OCI-LY7 (cell line): ENCODE results near the gene JMJD4. TPM values are rescaled to one million over a fixed set of nuclear protein-coding genes. Genes with fewer than 3 reads are reported as not detected.

ENCODE experiments used
- BruUV-seq: library from RNA; stranded (reverse); fragments of 400-500 nt; replicated peaks from 2 replicates; lab custom pipeline; 2021; lab: Mats Ljungman, UMichigan
- CTCF ChIA-PET: fragments of 300-600 bp; sonication (Branson Sonifier 250); formaldehyde crosslinking; loops from one replicate; lab custom pipeline; 2022; ENCODE audit warnings: antibody characterized with exemption; ENCODE audit not compliant: unreplicated experiment; lab: Charles Lee
- POLR2A ChIA-PET: fragments of 300-600 bp; sonication (Branson Sonifier 250); formaldehyde crosslinking; loops from one replicate; lab custom pipeline; 2022; ENCODE audit warnings: antibody characterized with exemption; lab: Charles Lee
- DNase-seq: peaks from one replicate; pipeline ENCODE4 v3.0.0-alpha.2; 2015; ENCODE audit warnings: low spot score
- H2AFZ ChIP-seq: fragments of 200-600 bp; sonication (generic), shearing (Covaris generic); 2 replicates; pipeline ENCODE4 v1.6.1; 2014; ENCODE audit warnings: mild to moderate bottlenecking, antibody characterized with exemption, low read length, moderate library complexity
- H3K27ac ChIP-seq: fragments of 200-600 bp; sonication (generic); 2 replicates; pipeline ENCODE4 v1.5.1; 2014; ENCODE audit warnings: mixed run types, low read depth, mild to moderate bottlenecking, moderate library complexity, low read length, inconsistent platforms; ENCODE audit not compliant: poor library complexity, severe bottlenecking
- H3K36me3 ChIP-seq: fragments of 200-600 bp; sonication (generic); 2 replicates; pipeline ENCODE4 v1.6.1; 2014; ENCODE audit warnings: mild to moderate bottlenecking, antibody characterized with exemption, low read length, moderate library complexity, mixed read lengths; ENCODE audit not compliant: insufficient read depth
- H3K4me1 ChIP-seq: fragments of 200-600 bp; sonication (generic); 2 replicates; pipeline ENCODE4 v1.5.1; 2014; ENCODE audit warnings: mild to moderate bottlenecking, low read length; ENCODE audit not compliant: insufficient read depth, poor library complexity, severe bottlenecking
- H3K4me2 ChIP-seq: fragments of 200-600 bp; sonication (generic); 2 replicates; pipeline ENCODE4 v1.6.1; 2014; ENCODE audit warnings: mild to moderate bottlenecking, low read length
- H3K4me3 ChIP-seq: fragments of 200-600 bp; sonication (generic); 2 replicates; pipeline ENCODE4 v1.5.1; 2014; ENCODE audit warnings: mild to moderate bottlenecking, low read depth, low read length; ENCODE audit not compliant: poor library complexity, severe bottlenecking
- H3K79me2 ChIP-seq: fragments of 200-600 bp; sonication (generic); 2 replicates; pipeline ENCODE4 v1.6.1; 2016; ENCODE audit warnings: low read depth, mild to moderate bottlenecking, low read length, moderate library complexity, mixed read lengths; ENCODE audit not compliant: insufficient read depth
- H3K9me2 ChIP-seq: fragments of 200-600 bp; sonication (generic); 2 replicates; pipeline ENCODE4 v1.6.1; 2016; ENCODE audit warnings: mild to moderate bottlenecking, low read length, mixed read lengths; ENCODE audit not compliant: insufficient read depth
- H3K9me3 ChIP-seq: fragments of 200-600 bp; sonication (generic); 2 replicates; pipeline ENCODE4 v1.6.1; 2014; ENCODE audit warnings: mild to moderate bottlenecking, mixed run types, low read length, mixed read lengths
- H4K20me1 ChIP-seq: fragments of 200-600 bp; sonication (generic); 2 replicates; pipeline ENCODE4 v1.6.1; 2014; ENCODE audit warnings: mild to moderate bottlenecking, antibody characterized with exemption, low read length, moderate library complexity, mixed read lengths; ENCODE audit not compliant: insufficient read depth
- EZH2phosphoT487 ChIP-seq: fragments of 200-600 bp; sonication (generic); IDR thresholded peaks from 2 replicates; pipeline ENCODE4 v1.6.1; 2018; ENCODE audit warnings: low read depth, borderline replicate concordance, mild to moderate bottlenecking, mixed run types, antibody characterized with exemption, low read length, moderate library complexity, mixed read lengths
- intact Hi-C: fragments of 100-400 bp; cut with micrococcal nuclease; formaldehyde crosslinking; loops from one replicate; pipeline ENCODE4 v1.10.0; 2022; ENCODE audit not compliant: unreplicated experiment
- total RNA-seq, 2 experiments: library from RNA; depleted of rRNA in 1 of 2; stranded (reverse); fragments of >200 nt in 1 of 2; shearing (Covaris generic) in 1 of 2; gene quantifications; 2 replicates each; pipeline ENCODE4 v1.2.3, GENCODE V29; 2014 to 2022
- TF ChIP-seq, protein P1 (sequence below): fragments of 200-600 bp; sonication (generic); conservative IDR thresholded peaks from 2 replicates; pipeline ENCODE4 v1.5.1; 2014; ENCODE audit warnings: mild to moderate bottlenecking, antibody characterized with exemption, low read length, moderate library complexity, mixed read lengths

The JMJD4 gene
- total RNA-seq, 2 experiments from 2014 or later: 27.8 to 41.8 TPM

DNA sequence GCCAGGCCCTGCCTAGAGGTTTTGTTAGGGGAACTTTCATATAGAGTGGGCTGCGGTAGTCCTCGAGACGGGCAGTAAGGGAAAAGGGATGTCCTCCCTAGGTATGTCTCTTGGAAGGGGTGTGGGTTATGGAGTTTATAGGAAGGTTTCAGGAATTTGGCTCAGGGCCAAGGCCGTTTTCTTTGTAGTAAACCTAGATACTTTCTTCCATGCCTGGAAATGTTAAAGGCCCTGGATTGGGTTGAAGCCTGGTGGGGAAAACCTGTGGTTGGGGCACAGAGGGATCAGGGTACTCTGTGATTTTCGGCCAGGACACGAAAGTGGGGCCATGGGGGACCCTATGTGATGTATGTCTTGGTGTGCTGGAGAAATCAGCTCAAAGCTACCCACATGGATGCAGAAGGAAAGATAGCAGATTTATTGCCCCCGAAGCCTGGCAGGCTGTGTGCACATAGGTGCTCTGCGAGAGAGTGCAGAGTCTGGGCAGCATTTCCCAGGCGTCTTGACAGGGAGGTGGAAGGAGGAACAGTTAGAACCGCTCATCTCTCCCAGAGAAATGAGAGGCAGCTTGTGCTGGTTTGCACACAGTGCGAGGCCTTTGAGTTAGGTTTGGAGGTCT lies 1.8 kb upstream of the JMJD4 start:
- ChIA-PET POLR2A (no interaction called here), CTCF (no interaction called here)
- Histone ChIP-seq H3K4me1 (peaks cover 15% of the 10 kb centered on the region), H3K27ac (no peak overlapping the region), H3K36me3 (peaks cover 15% of the 10 kb centered on the region), H2AFZ (no peak overlapping the region), H3K4me2 (peak overlapping the region; percentile 83), H3K79me2 (peaks cover 32% of the 10 kb centered on the region), H3K4me3 (no peak overlapping the region), H4K20me1 (peaks cover 5% of the 10 kb centered on the region; the same call in 1 of the 2 replicates), H3K9me2 (no peaks in the 10 kb centered on the region), H3K9me3 (no peaks in the 10 kb centered on the region)
- DNase-seq: no peak
- no TSS peak for BruUV-seq
- intact Hi-C loops: no loop called here
- no peak for TF ChIP-seq EZH2phosphoT487
- TF ChIP-seq, protein P1, sequence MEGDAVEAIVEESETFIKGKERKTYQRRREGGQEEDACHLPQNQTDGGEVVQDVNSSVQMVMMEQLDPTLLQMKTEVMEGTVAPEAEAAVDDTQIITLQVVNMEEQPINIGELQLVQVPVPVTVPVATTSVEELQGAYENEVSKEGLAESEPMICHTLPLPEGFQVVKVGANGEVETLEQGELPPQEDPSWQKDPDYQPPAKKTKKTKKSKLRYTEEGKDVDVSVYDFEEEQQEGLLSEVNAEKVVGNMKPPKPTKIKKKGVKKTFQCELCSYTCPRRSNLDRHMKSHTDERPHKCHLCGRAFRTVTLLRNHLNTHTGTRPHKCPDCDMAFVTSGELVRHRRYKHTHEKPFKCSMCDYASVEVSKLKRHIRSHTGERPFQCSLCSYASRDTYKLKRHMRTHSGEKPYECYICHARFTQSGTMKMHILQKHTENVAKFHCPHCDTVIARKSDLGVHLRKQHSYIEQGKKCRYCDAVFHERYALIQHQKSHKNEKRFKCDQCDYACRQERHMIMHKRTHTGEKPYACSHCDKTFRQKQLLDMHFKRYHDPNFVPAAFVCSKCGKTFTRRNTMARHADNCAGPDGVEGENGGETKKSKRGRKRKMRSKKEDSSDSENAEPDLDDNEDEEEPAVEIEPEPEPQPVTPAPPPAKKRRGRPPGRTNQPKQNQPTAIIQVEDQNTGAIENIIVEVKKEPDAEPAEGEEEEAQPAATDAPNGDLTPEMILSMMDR: no peak

DNA sequence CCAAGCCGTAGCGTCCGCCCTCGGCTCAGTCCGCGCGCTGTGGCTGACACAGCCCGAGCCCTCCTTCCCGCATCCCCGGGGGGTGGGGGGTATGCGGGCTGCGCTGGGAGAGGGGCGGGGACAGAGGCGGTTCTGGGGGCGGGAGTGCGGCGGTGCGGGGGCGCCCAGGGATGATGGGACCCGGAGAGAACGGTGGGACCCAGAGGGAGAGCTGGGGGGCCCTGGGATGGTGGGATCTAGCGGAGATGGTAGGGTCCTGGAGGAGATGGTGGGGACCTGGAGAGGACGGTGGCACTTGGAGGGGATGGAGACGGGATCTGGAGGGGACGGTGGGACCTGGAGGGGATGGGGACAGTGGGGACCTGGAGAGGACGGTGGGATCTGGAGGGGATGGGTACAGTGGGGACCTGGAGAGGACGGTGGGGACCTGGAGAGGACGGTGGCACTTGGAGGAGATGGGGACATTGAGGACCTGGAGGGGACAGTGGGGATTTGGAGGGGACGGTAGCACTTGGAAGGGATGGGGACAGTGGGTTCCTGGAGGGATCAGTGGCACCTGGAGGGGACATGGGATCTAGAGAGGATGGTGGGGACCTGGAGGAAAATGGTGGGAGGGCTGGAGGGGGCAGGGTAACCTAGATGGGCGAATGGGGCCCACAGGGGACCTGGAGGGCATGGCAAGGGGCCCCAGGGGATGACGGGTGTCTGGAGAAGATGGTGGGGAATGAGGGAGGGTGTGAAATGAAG lies 610 bp upstream of the JMJD4 start:
- peaks cover 5% of the 10 kb centered on the region; the same call in 1 of the 2 replicates for H4K20me1 ChIP-seq
- H3K9me2 ChIP-seq: no peaks in the 10 kb centered on the region
- CTCF ChIA-PET: no interaction called here
- H3K4me2 ChIP-seq: peak overlapping the region; percentile 83
- H3K9me3 ChIP-seq: no peaks in the 10 kb centered on the region
- DNase-seq: no peak
- POLR2A ChIA-PET: interaction anchor here (1.0 kb wide), 1 partner anchor 172 kb away, joined by 3 read pairs; no protein-coding TSS in a partner anchor
- intact Hi-C loops: no loop called here
- BruUV-seq: no TSS peak
- peaks cover 32% of the 10 kb centered on the region for H3K79me2 ChIP-seq
- no peak for TF ChIP-seq EZH2phosphoT487
- TF ChIP-seq, protein P1: no peak
- H3K4me3 ChIP-seq: peak overlapping the region; percentile 86
- H2AFZ ChIP-seq: peak overlapping the region; percentile 69
- peaks cover 24% of the 10 kb centered on the region for H3K36me3 ChIP-seq
- peaks cover 15% of the 10 kb centered on the region for H3K4me1 ChIP-seq
- no peak overlapping the region for H3K27ac ChIP-seq
